EL (cell line): ENCODE measurements around the gene CT45A6.
"Not testable (repeated sequence)": the region's sequence is repeated elsewhere in the genome, so short reads cannot be mapped to it uniquely, and the experiment has no call there.

Experiments
- DNase-seq: peaks from one replicate; pipeline ENCODE4 v3.0.0-alpha.2; 2016

CT45A6 gene

GRCh38 chrX:135802687-135803086, at the start of gene CT45A6:
Gene CT45A6, minus strand, starts transcription at chrX:135802787. Its CDS starts 3,794 bp downstream, at chrX:135798993.
- not testable (repeated sequence) for DNase-seq

- not testable (repeated sequence) for DNase-seq
Observed at GRCh38 chrX:135837180-135837579, 34.6 kb upstream of the CT45A6 start, which contains the start of gene CT45A7. Gene CT45A7, minus strand, starts transcription at chrX:135837280. Its CDS starts 3,747 bp downstream, at chrX:135833533.

GRCh38 chrX:135819912-135820311, 17.3 kb upstream of the CT45A6 start, which contains the start of gene CT45A2:
Gene CT45A2, minus strand, starts transcription at chrX:135820012. Its CDS starts 3,747 bp downstream, at chrX:135816265.
- DNase-seq = not testable (repeated sequence)

GRCh38 chrX:135785403-135785802, 17.2 kb downstream of the CT45A6 start, which contains the start of gene CT45A5:
Gene CT45A5, minus strand, starts transcription at chrX:135785503. Its CDS starts 3,774 bp downstream, at chrX:135781729.
- DNase-seq = not testable (repeated sequence)

- not testable (repeated sequence) for DNase-seq
Observed at GRCh38 chrX:135768091-135768490, 34.5 kb downstream of the CT45A6 start, which contains the start of gene CT45A3. Gene CT45A3, minus strand, starts transcription at chrX:135768191. Its CDS starts 3,747 bp downstream, at chrX:135764444.

- DNase-seq = not testable (repeated sequence)
Observed at GRCh38 chrX:135744739-135745138, 57.8 kb downstream of the CT45A6 start.
